ENCODE measurements around the gene TBPL1.

DNA sequence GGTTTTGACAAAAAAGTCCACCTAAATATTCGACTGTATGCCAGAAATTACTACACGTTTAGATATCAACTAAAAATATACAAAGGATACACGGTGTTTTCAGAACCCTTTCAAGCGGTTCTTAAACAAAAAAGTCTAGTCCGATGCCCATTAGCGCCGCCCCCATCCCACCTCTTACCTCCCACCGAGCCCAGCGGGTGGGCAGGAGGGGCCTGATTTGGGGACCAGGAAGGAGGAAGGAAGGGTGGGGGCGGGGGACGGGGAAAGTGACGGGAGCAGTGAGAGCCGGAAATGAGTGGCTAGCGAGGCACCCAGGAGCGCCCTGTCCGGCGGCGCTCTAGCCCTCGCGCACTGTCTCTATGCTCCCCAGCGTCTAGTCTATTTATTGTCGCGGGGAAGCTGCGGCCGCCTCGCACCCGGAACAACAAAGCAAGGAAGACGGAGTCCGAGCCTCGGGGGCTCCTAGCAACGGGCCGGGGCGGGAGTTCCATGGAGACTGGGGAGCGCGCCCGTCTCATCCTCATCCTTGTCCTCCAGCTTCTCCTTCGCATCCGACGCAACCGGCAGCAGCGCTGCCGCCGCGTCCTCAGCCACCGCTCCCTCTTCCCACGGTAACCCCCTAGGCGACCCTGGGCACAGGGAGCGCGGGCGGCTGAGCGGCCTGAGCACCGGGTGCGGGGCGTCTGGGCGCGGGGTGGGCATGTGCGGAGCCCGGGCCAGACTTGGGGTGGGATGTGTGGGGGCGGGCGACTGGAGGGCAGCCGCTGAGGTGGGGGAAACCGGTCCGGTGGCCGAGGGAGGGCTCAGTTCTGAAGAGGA lies at the start of gene TBPL1:
- TF ChIP-seq, protein P1, sequence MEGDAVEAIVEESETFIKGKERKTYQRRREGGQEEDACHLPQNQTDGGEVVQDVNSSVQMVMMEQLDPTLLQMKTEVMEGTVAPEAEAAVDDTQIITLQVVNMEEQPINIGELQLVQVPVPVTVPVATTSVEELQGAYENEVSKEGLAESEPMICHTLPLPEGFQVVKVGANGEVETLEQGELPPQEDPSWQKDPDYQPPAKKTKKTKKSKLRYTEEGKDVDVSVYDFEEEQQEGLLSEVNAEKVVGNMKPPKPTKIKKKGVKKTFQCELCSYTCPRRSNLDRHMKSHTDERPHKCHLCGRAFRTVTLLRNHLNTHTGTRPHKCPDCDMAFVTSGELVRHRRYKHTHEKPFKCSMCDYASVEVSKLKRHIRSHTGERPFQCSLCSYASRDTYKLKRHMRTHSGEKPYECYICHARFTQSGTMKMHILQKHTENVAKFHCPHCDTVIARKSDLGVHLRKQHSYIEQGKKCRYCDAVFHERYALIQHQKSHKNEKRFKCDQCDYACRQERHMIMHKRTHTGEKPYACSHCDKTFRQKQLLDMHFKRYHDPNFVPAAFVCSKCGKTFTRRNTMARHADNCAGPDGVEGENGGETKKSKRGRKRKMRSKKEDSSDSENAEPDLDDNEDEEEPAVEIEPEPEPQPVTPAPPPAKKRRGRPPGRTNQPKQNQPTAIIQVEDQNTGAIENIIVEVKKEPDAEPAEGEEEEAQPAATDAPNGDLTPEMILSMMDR (IDR thresholded peaks at IDR 0.05): no peak
- no peak for TF ChIP-seq EZH2 (IDR thresholded peaks at IDR 0.05; ENCODE audit: borderline replicate concordance, insufficient read depth, low read depth, low read length, poor library complexity, severe bottlenecking)

All from B cell (primary cell).